GM15510 (cell line): ENCODE results near the gene MBD3L1.

Experiments used
- POLR2A ChIP-seq: IDR thresholded peaks from 3 replicates; pipeline ENCODE4 v1.6.1; 2011; ENCODE audit warnings: borderline replicate concordance; ENCODE audit not compliant: insufficient read length; ENCODE audit errors: extremely low read depth

Gene MBD3L1

GRCh38 chr19:8850488-8850887 lies 18.3 kb downstream of the MBD3L1 start:
- TF ChIP-seq POLR2A, result no peak

- no peak for TF ChIP-seq POLR2A
Measured at GRCh38 chr19:8858260-8858659, 26.1 kb downstream of the MBD3L1 start.

GRCh38 chr19:8866344-8866743 lies 34.2 kb downstream of the MBD3L1 start:
- TF ChIP-seq POLR2A, result no peak

GRCh38 chr19:8877854-8878705 lies 45.9 kb downstream of the MBD3L1 start:
- no peak for TF ChIP-seq POLR2A

- no peak for TF ChIP-seq POLR2A
Measured at GRCh38 chr19:8880868-8881488, 48.8 kb downstream of the MBD3L1 start.

- TF ChIP-seq POLR2A, result no peak
Measured at GRCh38 chr19:8881512-8881911, 49.3 kb downstream of the MBD3L1 start.

- no peak for TF ChIP-seq POLR2A
Measured at GRCh38 chr19:8884416-8884815, 52.2 kb downstream of the MBD3L1 start.

- no peak for TF ChIP-seq POLR2A
Measured at GRCh38 chr19:8887364-8887763, 55.2 kb downstream of the MBD3L1 start.

GRCh38 chr19:8890260-8890659 lies 58.1 kb downstream of the MBD3L1 start:
- TF ChIP-seq POLR2A, result no peak
